OCI-M2 (cell line): ENCODE results near the gene BCAM.
"Not testable (repeated sequence)": the region's sequence is repeated elsewhere in the genome, so short reads cannot be mapped to it uniquely, and the experiment has no call there.

Source experiments
- DNase-seq: peaks from one replicate; lab custom pipeline; 2025; ENCODE audit not compliant: unreplicated experiment; lab: John Stamatoyannopoulos, UW

BCAM gene

DNA sequence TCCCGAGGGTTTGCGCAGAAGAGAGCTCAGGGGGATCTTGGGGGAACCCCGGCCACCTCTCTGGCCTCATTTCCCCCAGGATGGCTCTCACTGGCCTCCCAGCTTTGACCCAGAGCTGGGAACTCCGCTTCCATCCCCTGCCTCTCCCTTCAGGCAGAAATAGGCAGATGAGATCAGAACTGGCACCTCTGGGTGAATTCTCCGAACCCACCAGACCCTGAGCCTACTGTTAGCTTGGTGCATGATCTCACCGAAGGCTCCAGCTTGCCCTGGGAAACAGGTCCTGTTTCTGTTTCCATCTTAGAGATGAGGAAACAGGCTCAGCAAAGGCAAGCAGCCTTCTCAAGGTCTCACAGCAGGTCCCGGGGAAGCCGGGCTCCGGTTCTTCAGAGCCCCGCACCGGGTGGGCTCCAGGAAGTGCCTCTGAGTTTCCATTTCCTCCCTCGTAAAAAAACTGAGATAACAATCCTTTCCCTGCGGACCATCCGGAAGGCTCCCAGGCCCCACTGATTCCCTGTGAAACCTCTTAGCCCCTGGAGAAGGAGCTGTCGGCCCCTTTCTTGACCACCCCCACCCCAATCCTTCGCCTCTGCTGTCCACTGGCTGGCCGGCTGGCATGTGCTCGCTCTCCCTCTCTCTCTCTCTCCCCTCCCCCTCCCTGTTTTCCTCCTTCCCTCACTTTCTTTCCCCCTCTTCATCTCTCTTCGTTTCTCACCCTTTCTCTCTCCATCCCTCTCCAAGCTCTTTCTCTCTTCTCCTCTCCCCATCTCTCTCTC, 39.3 kb downstream of the BCAM start:
- DNase-seq = no peak

DNA sequence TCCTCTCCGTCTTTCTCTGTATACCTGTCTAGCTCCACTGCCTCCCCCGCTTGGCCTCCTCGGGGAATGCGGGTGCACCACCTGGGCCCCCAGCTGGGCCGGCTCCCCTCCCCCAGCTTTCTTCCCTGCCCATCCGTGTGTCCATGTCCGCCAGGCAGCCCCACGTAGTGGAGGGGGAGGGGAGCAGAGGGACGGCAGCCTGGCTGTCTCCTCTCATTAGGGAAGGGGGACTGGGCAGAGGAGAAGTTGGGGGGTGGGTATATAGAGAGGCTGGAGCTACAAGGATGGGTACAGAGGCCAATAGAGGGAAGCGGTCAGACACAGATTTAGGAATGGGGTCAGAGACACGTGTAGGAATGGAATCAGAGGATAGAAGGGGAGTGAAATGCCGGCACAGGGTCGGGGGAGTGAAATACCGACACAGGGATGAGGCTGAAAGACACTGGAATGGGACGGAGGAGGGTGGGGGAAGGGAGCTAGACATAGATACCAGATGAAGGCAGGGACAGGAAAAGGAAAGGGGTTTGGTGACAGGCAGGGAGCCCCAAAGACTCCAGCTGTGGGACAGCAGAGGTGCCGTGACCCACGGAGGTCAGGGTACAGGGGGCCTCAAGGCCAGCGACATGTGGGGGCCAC, 40.0 kb downstream of the BCAM start:
- DNase-seq = no peak

DNA sequence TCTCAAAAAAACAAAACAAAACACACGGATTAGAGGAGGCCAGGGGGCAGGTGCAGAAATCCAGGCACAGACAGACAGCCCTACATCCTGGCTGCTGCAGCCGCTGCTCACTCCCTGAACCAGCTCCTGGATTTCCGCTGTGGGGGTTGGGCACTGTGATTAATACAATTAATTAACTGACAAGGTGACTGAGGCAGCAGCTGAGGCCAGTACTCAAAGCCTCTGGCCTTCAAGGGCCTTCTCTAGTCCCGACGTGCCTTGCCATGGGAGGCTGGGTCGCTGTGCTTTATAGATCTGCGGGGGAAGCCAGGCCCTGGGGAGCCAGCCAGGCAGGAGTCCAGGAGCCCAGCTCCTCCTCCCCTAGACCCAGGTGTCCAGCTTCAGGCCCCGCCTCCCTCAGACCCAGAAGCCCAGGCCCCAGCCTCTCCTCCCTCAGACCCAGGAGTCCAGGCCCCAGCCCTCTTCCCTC, 41.8 kb downstream of the BCAM start:
- no peak for DNase-seq

DNA sequence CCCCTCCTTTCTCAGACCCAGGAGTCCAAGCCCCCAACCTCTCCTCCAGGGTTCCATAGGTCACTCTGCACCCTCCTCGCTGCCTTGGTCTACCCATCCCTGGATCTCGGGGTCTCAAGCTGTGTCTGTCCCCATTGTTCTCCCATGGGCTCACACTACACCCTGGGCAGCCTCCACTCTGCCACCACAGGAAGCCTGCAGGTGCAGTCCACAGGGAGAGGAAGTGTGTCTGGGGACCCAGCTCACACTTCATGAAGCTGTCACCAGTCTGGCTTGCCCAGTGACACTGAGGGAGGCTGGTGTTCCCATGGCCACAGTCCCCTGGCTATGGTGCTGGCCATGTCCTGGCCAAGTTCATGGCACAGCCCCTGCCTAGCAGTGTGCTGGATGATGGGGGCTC, 42.5 kb downstream of the BCAM start:
- no peak for DNase-seq

DNA sequence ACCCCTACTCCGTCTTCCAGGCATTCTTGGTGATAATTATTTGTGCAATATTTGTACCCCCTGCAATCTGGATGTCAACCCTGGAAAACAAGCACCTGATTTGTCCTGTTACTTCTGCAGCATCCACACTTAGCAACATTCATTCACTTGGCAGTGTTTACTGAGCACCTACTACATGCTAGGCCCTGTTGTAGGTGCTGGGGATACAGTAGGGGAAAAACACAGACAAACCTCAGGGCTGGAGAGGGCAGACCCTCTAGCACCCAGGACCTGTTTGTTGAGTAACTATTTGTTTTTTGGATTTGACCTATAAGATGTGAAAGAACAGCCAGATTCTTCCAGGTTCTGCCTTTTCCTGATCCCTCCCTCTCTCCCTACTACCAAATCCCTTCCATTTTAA, 46.7 kb downstream of the BCAM start:
- DNase-seq = no peak

DNA sequence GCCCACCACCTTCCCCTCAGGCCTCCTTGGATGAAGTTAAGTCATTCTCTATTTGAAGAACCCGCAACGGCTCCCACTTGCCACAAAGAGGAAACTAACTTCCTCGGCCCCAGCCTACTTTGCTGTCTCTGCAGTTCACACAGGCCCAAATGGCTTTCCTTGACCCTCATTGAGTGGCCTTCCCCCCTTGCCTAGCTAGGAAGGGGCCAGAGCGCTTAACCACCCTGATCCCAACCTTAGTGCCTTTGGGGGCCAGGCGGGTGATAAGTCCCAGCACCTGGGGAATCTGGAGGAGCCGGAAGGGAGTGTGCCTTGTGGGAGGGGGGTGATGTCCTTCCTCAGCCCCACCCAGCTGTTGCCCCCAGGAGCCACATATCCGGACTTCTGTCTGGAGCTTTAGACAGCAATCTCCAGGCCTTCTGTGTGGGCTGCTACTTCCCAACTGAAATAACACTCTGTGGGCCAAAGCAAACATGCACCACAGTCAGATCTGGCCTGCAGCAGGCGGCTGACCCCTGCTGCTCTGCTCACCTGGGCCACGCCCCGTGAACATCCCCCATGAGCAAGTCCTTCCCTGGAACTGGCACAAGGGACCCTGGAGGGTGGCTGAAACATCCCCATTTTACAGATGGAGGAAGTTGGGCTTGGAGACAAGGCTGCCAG, 47.6 kb downstream of the BCAM start:
- no peak for DNase-seq

DNA sequence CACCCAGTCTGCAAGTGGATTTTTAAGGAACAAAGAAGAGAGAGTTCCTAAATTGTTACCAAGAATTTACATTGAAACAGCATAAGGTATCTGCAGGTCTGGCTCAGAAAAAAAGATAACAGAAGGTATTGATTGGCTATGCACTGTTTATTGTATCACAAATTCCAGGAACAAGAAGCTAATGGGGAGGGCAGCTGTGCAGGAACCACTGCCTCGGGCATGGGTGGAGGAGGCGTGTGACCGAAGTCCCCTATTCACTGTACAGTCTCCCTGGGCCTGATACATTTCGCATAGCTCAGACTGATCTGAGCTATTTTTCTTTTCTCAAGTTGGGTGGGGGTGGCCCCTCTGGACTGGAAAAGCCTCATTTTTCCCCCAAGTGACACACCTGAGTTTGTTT, 48.9 kb downstream of the BCAM start:
- no peak for DNase-seq

DNA sequence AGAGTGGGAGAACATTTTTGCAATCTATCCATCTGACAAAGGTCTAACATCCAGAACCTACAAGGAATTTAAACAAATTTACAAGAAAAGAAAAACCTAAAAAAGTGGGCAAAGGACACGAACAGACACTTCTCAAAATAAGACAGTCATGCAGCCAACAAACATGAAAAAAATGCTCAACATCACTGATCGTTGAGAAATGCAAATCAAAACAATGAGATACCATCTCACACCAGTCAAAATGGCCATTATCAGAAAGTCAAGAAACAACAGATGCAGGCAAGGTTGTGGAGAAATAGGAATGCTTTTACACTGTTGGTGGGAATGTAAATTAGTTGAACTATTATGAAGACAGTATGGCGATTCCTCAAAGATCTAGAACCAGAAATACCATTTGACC, 52.7 kb downstream of the BCAM start:
- not testable (repeated sequence) for DNase-seq

DNA sequence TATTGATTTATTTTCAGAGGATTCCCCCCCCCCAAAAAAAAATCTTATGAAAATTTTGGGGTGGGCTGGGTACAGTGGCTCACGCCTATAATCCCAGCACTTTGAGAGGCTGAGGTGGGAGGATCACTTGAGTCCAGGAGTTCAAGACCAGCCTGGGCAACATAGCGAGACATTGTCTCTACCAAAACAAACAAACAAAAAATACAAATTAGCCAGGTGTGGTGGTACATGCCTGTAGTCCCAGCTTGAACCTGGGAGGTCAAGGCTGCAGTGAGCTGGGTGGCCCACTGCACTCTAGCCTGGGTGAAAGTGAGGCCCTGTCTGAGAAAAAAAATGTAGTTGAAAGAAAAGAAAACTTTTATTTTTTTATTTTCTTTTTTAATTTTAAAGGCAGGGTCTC, 55.1 kb downstream of the BCAM start:
- no peak for DNase-seq

DNA sequence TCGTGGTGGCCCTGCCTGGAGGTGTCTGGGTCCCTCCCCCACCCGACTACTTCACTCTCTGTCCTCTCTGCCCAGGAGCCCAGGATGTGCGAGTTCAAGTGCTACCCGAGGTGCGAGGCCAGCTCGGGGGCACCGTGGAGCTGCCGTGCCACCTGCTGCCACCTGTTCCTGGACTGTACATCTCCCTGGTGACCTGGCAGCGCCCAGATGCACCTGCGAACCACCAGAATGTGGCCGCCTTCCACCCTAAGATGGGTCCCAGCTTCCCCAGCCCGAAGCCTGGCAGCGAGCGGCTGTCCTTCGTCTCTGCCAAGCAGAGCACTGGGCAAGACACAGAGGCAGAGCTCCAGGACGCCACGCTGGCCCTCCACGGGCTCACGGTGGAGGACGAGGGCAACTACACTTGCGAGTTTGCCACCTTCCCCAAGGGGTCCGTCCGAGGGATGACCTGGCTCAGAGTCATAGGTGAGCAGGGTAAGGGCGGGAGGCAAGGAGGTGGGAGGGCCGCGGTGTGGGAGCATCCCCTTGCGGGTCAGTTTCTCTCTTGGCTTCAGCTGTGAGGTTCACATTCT, 56.4 kb downstream of the BCAM start:
- DNase-seq = no peak

DNA sequence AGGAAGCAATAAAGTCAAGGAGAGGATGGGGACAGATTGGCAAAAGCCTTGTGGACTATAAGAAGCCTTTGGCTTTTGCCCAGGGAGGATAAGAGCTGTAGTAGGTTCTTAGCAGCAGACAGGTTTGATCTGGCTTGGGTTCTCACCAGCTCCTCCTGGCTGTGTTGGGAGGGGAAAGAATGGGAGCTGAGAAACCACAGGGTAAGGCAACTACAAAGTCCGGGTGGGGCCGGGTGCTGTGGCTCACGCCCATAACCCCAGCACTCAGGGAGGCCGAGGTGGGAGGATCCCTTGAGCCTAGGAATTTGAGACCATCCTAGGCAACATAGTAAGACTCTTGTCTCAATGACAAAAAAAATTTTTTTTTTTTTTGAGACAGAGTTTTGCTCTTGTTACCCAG, 57.8 kb downstream of the BCAM start:
- DNase-seq = no peak

DNA sequence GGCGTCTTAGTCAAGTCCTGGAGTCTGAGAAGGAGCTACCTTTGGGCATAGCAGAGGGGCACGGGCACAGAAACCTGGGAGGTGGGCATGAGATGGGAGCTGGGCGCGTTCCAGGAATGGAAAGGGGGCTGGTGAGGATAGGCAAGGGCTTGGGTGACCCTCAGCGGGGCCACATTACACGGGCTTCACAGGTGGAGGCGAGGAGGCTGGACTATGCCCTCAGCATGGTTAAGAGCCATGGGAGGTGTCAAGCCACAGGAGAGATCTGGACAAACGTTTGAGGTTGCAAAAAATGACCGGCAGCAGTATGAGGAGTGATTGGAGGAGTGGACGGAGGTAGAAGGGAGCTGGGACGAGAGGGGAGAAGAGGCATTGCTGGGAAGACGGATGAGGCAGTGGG, 58.7 kb downstream of the BCAM start:
- no peak for DNase-seq

DNA sequence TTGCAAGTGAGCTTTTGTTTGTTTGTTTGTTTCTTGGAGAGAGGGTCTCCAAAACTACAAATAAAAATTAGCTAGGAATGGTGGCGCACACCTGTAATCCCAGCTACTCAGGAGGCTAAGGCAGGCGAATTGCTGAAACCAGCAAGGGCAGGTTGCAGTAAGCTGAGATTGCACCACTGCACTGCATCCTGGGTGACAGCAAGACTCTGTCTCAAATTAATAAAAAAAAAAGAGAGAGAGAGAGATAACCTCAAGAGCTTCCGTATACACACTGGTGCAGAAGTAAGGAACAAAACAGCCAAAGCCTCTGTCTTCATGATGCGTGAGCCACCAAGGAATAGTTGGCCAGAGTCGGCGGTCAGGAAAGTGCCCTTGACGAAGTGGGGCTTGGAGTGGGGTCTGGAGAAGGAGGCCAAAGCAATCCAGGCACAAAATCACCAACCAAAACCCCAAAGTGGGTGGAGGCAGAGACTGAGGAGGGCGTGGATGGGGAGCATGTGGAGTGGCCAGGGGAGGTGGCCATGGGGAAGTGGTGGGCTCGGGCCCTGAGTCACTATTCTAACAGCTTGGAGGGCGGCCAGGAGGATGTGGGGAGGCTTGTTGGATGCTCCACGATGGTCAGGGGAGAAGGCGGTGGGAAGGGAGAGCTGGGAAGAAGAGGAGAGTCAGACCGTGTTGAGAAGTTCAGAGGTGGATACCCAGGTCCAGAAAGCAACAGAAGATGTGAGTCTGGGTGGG, 61.0 kb downstream of the BCAM start:
- no peak for DNase-seq
